Nucleus accumbens (tissue), 56 donors: ENCODE results near the gene AKNA.

Experiments
- DNase-seq, 56 donors: peaks; one replicate each; lab custom pipeline; 2025; lab: John Stamatoyannopoulos, UW

Gene AKNA

DNA sequence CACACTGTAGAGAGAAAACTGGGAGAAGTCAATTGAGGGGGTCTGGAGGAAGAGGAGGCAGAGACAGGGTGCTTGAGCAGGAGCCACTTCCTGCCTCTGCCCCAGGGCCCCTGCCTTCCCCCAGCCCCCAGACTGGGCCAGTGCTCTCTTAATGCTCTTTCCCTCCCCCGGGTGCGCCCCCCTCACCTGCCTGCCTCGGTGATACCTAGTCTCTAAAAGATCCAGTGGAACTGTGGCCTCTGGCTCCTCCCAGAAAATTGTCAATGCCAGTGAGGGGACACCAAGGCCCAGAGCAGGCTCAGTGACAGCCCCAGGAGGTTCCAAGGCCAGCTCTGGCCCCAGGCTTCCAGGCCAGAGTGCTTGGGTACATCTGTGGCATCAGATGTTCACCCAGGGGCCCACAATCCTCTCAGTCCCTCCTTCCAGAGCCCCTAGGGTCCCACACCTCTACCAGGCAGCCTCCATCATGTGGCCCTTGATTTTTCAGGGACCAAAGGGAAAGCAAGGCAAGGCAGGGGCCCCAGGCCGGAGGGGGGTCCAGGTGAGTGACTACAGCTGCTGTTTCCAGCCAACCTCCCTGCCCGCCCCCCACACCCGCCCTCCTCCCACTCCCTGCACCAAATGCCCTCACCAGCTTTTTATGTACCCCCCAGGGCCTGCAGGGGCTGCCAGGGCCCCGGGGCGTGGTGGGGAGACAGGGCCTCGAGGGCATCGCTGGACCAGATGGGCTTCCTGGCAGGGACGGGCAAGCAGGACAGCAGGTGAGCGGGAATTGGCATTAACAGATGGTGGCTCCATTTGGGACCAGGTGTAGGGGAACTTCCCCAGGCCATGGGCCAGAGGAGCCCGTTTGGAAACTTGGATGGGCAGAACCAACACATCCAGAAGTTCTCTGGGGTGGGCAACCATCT lies 98.0 kb downstream of the AKNA start:
- DNase-seq: no peak

DNA sequence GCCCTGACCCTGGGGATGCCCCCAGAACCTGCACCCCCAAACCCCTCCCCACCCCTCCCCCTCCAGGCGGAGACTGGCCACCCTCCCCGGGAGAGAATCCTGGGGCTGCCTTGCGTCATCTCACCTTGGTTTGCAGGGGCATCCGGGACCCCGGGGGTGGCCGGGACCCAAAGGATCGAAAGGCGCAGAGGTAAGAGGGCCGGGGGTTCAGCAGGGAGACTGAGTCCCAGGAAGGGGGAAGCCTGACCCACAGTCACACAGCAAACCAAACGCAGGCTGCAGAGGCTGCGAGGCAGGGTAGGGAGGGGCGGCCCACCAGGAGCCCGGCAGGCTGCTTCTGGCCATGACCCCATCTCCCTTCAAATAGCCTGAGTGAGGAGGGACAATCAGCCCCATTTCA lies 98.7 kb downstream of the AKNA start:
- no peak for DNase-seq

DNA sequence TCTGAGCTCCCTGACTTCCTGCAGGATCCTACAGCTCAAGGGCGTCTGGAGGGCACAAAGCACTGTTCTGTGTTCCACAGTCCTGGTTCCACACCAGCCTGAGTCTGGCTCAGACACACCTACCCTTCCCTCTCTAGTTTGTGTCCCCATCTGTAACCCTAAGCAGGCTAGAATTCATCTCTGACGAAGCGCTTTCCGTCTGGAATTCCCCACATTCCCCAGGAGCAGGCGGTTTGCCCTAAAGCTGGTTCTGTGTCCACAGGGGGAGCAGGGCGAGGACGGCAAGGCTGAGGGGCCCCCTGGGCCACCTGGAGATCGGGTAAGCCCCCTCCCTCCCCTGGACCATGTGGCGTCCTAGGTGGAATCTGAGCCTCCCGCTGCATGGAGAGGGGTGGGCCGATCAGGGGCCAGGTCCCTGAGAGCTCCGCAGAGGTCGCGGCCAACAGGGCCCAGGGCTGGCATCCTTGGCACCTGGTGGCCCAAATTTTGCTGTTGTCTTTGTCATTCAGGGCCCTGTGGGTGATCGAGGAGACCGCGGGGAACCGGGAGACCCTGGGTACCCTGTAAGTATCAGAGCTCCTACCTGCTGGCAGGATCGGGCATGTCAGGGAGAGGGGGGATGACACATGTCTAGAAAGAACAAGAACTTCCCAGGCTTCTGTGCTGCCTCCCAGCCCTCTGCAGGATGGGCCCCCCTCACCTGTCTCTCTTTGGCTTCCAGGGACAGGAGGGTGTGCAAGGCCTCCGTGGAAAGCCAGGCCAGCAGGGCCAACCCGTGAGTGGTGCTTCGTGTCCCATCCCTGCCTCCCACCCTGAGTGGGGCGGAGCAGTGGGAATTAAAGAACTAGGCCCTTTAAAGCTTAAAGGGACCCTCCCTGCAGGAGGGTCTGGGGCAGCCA lies 99.3 kb downstream of the AKNA start:
- DNase-seq: no peak

DNA sequence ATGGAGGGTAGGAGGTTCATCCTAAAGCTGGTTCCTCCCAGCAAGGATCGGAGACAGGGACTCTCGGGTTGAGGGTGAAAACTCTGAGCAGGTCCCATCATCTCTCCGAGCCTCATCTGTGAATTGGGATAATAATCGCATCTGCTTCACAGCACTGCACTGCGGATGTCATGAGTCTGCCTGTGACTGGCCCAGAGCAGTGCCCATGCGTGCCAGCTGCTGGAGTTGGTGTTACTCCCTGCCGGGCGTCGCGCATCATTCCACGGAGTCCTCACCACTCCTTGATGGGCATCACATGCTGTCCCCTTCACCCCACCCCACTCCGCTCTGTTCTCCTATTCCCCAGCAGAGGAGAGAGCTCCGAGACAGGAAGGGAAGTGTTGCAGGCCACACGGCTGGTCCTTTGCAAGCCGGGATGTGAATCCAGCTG lies 100.0 kb downstream of the AKNA start:
- no peak for DNase-seq

DNA sequence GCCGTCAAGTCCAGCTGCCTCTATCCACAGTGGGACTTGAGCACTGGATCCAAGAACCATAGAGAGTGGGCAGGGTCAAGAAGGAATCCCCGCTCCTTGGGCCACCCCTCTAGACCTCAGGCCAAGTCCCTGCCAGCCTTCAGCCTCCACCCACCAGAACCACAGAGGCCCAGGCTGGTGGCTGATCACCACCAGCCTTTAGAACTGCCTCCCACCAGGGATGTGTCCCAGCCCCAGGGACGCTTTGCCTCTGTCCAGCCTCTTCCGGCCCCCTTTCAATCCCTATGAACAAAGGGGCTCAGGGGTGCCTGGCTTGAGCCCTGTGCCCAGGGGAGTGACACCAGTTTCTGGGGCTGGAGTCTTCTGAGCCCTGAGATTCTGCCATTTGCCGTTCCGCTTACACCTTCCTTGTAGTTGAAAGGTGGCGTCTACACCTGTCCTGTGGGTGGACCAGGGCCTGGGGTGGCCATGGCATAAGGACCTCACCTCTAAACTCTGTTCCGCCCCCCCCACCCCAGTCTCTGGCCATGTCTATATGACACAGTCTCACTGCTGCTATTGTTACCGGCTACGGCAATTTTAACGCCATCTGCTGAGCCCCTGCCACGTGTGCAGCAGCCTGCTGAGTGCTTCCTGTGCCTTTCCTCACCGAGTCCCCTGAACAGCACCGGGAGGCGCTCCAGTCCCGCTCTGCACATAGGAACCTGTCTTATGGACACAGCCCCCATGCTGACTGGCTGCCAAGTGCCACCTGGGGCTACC lies 100.6 kb downstream of the AKNA start:
- DNase-seq: no peak

DNA sequence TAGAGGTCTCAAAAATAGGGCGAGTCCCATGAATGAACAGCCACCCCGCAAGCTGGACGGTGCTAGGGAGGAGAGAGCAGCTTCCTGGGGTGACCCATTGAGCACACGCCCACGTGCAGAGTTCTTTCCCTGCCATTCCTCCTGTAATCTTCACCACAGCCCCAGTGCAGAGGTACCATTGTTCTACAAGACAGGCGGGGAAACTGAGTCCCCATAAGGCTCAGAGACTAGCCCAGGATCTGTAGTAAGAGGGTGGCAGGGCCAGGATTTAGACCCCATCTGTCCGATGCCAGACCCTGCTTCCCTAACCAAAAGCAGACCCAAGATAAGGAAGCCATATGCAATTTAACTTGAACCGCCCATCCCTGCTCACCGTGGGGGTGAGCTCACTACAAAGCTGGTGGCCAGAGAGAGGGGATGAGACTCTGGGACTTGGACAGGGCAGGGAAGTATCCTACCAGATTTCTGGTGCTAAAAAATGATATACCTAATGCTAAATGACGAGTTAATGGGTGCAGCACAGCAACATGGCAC lies 101.6 kb downstream of the AKNA start:
- DNase-seq: no peak

DNA sequence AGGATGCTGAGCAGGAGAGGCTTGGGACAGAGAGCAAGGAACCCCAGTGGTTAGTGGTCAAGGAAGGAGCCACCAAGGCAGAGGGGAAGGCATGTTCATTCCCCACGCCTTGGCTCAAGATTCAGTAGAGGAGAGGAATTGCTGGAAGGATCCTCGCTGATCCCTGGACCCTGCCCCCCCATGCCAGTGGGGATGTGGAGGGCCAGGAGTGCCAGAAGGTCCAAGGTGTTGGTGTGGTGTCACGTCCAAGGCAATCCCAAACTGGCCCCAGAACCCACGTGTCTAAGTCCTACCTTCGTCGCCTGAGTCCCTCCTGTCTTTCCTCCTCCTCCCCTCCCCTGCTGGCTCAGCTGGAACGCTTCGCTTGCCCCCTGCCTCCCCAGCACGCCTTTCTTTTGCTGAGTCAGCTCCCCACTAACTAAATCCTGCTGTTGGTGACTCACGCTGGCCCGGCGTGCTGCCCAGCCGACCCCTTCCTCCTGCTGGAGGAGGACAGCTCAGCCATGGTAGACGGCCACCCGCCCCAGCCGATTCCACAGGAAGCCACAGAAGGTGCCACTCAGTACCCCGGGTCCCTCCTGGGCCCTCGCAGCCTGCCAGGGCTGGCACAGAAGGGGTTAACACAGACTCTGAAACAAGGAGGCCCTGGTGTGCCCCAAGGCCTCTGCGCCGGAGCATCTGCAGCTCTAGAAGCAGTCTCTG lies 102.5 kb downstream of the AKNA start:
- DNase-seq: no peak

DNA sequence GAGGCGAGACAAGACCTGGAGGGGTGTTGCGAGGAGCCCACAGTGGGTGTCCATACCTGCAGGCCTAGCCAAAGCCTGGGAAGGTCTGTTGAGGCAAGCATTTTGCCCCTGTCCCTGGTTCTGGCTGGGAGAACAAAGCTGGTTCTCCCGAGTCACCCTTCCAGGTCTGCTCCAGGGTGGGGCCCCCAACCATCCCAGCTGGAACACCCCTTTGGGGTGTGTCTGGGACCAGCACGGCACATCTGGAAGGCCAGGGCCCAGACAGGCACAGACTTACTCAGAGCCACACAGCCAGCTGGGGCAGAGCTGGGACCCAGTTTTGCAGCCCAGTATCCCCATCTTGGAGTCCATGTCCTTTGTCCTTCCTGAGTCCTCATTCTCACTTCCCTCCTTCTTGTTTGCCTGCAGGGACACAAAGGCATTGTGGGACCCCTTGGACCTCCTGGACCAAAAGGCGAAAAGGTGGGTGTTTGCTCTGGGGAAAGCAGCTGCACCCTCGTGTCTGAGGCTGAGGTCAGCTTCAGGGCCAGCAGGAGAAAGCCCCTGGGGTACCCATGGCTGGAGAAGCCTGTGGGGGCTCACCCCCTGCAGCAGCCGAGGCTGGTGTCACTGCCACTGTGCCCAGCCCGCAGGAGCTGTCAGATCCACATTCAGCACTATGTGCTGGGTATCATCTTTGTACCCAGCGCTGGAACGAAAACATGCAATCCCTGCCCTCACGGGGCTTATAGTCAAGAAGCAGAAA lies 103.3 kb downstream of the AKNA start:
- DNase-seq: no peak
